HepG2 (cell line): ENCODE results near the gene BCAS3. TPM values are rescaled to one million over a fixed set of nuclear protein-coding genes. Genes with fewer than 3 reads are reported as not detected.
A peak's percentile ranks its signal among the peaks of the same experiment; 100 is the strongest.

ENCODE experiments used
- ATAC-seq: fragments of 200-7000 bp; cut with Tn5 transposase; 3 replicates; pipeline ENCODE4 v1.9.1; 2020; ENCODE audit warnings: mild to moderate bottlenecking, moderate library complexity
- BruUV-seq: library from RNA; stranded (reverse); fragments of 400-500 nt; replicated peaks from 2 replicates; lab custom pipeline; 2021; lab: Mats Ljungman, UMichigan
- CTCF ChIA-PET: fragments of 300-600 bp; formaldehyde crosslinking; extraction: SDS; loops from one replicate; lab custom pipeline; 2021; ENCODE audit warnings: low total read pairs, inconsistent platforms, low intra/inter-chr PET ratio; lab: Yijun Ruan, JAX
- POLR2A ChIA-PET: fragments of 350-600 bp; sonication (Branson Sonifier 250); formaldehyde crosslinking; loops from one replicate; lab custom pipeline; 2020; ENCODE audit warnings: antibody characterized with exemption, inconsistent platforms; lab: Yijun Ruan, JAX
- DNase-seq: peaks from one replicate; pipeline ENCODE4 v3.0.0-alpha.2; 2015; ENCODE audit warnings: low spot score
- FAIRE-seq: peaks from 3 replicates; lab custom pipeline; 2011; peaks lifted over from hg19 to GRCh38; lab: Jason Lieb, UNC
- H2AFZ ChIP-seq: one replicate; pipeline ENCODE4 v1.6.1; 2011; ENCODE audit warnings: low read length, inconsistent platforms
- H3K27ac ChIP-seq: fragments of 300-600 bp; 3 replicates; pipeline ENCODE4 v1.8.0; 2011; ENCODE audit warnings: mixed run types, mild to moderate bottlenecking, mixed read lengths, low read length, inconsistent platforms; ENCODE audit not compliant: insufficient read depth; ENCODE audit errors: extremely low read length
- H3K27me3 ChIP-seq, 2 experiments: fragments of 200-600 bp in 1 of 2; 2 replicates in 1 of 2; 3 replicates in 1 of 2; pipeline versions ENCODE4 v1.6.0 to v1.8.0; 2011; ENCODE audit warnings: low read length in 2 of 2, mild to moderate bottlenecking in 2 of 2, moderate library complexity in 2 of 2, inconsistent platforms in 1 of 2; ENCODE audit not compliant: insufficient read depth in 2 of 2, control insufficient read depth in 1 of 2
- H3K36me3 ChIP-seq, 2 experiments: fragments of 200-600 bp in 1 of 2; replicated peaks in 1 of 2; 2 replicates in 1 of 2; 3 replicates in 1 of 2; pipeline versions ENCODE4 v1.5.1 to v1.8.0; 2011; ENCODE audit warnings: low read length in 2 of 2, inconsistent platforms in 1 of 2; ENCODE audit not compliant: insufficient read depth in 2 of 2, control insufficient read depth in 1 of 2
- H3K4me1 ChIP-seq: 2 replicates; pipeline ENCODE4 v1.5.1; 2012; ENCODE audit warnings: low read length, inconsistent platforms; ENCODE audit not compliant: insufficient read depth
- H3K4me2 ChIP-seq: 2 replicates; pipeline ENCODE4 v1.6.0; 2011; ENCODE audit warnings: low read depth, low read length, inconsistent platforms
- H3K4me3 ChIP-seq, 3 experiments: fragments of 200-600 bp in 1 of 3; sonication (generic), shearing (Covaris generic) in 1 of 3; replicated peaks in 1 of 3; 2 replicates each; pipeline ENCODE4 v1.5.1; 2011 to 2016; ENCODE audit warnings: low read length in 3 of 3, inconsistent platforms in 2 of 3, low read depth in 2 of 3, mild to moderate bottlenecking in 2 of 3, control low read depth in 1 of 3, mixed read lengths in 1 of 3; ENCODE audit not compliant: insufficient read depth in 1 of 3
- H3K79me2 ChIP-seq: one replicate; pipeline ENCODE4 v1.6.1; 2011; ENCODE audit warnings: low read length, inconsistent platforms; ENCODE audit not compliant: insufficient read depth
- H3K9ac ChIP-seq: 2 replicates; pipeline ENCODE4 v1.6.0; 2011; ENCODE audit warnings: mild to moderate bottlenecking, low read depth, low read length, inconsistent platforms; ENCODE audit not compliant: insufficient read depth
- H3K9me3 ChIP-seq: 2 replicates; pipeline ENCODE4 v1.5.1; 2012; ENCODE audit warnings: mild to moderate bottlenecking, low read length
- H4K20me1 ChIP-seq: 2 replicates; pipeline ENCODE4 v1.6.0; 2011; ENCODE audit warnings: inconsistent platforms, mild to moderate bottlenecking, low read length, moderate library complexity; ENCODE audit not compliant: insufficient read depth
- WGBS: methylation state at CpG from one replicate; pipeline ENCODE4 v1.1.6; 2017; ENCODE audit warnings: low lambda C conversion rate; 5-methylcytosine and 5-hydroxymethylcytosine counted together
- in situ Hi-C: cut with HindIII; loops from 2 replicates; pipeline ENCODE4 v1.10.0; 2017; ENCODE audit warnings: low pct_unique_long_range_greater_than_20kb; ENCODE audit not compliant: extremely low pct_ligation_motif_present
- intact Hi-C: fragments of 100-400 bp; cut with micrococcal nuclease; formaldehyde crosslinking; loops from one replicate; pipeline ENCODE4 v1.10.0; 2022; ENCODE audit not compliant: unreplicated experiment
- polyA plus RNA-seq, 8 experiments: library from polyadenylated mRNA; depleted of rRNA in 3 of 8; stranded (reverse) in 7 of 8; unstranded in 1 of 8; fragments of >200 nt; fragmentation: Illumina TruSeq in 4 of 8; extraction: Trizol in 4 of 8; gene quantifications; 2 replicates each; pipeline versions ENCODE4 v1.2.1 to v1.2.3, GENCODE V29; 2011 to 2016; ENCODE audit warnings: low read depth in 4 of 8, missing spikeins in 1 of 8, mixed read lengths in 1 of 8; ENCODE audit not compliant: insufficient read depth in 1 of 8
- total RNA-seq, 5 experiments: library from RNA; depleted of rRNA; stranded (reverse); fragments of >200 nt; fragmentation: Illumina TruSeq; extraction: Trizol; gene quantifications; 2 replicates each; pipeline ENCODE4 v1.2.3, GENCODE V29; 2016; ENCODE audit warnings: low read depth in 1 of 5
- TF ChIP-seq, protein P1 (sequence below): sonication (generic); formaldehyde crosslinking; IDR thresholded peaks from 2 replicates; pipeline ENCODE4 v1.4.0; 2020; ENCODE audit warnings: missing genetic modification reagents, borderline replicate concordance
- TF ChIP-seq, protein P2 (sequence below): sonication (generic); formaldehyde crosslinking; IDR thresholded peaks from one replicate; pipeline ENCODE4 v1.5.1; 2020; ENCODE audit warnings: mild to moderate bottlenecking, missing genetic modification reagents; ENCODE audit errors: not compliant biosample characterization

The BCAS3 gene
- total and polyA plus RNA-seq, 2 of the 13 experiments (the other 11 are each of a cell fraction or from before 2014, with no cell fraction given), result 10.7 to 11.2 TPM

DNA sequence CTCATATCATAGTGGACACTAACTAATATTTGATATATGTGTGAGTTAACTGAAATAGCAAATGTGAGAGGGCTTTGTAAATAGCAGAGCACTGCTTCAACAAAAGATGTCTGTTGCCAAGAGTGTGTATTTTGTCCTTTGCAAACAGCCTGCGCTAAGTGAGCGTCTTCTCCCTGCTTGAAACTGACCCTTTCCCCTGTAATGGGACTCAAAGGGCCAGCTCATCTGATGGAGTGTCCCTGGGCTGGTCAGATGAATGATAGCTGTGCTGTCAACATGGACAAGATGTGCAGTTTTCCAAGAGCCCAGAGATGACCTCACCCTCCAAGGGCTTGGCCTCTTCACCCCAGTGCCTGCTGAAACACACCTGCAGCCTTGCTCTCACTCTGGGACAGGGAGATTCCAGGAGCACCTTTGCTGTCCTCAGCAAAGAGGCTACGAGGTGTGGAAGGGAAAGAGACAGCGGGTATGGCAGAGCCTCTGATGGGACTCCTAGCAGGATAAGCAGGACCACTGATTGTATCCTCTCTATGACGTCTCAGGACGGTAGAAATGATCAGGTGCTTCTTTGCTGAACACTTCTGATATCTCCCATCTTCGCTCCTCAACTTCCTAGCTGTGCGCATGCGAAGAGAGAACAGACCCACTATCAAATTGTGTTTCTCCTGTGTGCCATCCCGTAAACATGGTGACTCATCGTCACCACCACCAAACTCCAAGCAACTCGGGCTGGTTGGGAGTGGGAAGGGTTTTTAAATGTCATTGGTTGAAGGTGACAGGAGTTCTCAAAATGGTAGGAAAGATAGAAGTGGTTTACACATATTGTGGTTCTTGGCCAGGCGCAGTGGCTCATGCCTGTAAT, 686.2 kb downstream of the BCAS3 start:
- ATAC-seq (peak; percentile 61), DNase-seq (peak; percentile 97), FAIRE-seq (peak; percentile 93)
- BruUV-seq, result TSS peak; percentile 78
- peak overlapping the region; percentile 89 for H3K27ac ChIP-seq
- H3K4me1 ChIP-seq, result peaks cover 100% of the 10 kb centered on the region
- H3K79me2 ChIP-seq, result no peaks in the 10 kb centered on the region
- WGBS, result 34% methylated on average over 13 of the region's 13 CpGs
- peak overlapping the region; percentile 4 for H2AFZ ChIP-seq
- H3K36me3 ChIP-seq, result no peaks in the 10 kb centered on the region
- H4K20me1 ChIP-seq, result no peaks in the 10 kb centered on the region
- intact Hi-C loops (loop anchor here (1.0 to 2.0 kb wide), 4 partner anchors 9 to 35 kb away; partner anchors contain the start of gene TBX2), in situ Hi-C loops (no loop called here)
- CTCF ChIA-PET, result interaction anchor here (1.3 kb wide), 1 partner anchor 26 kb away, joined by 3 read pairs; no protein-coding TSS in a partner anchor
- peak overlapping the region in 1 of 3 experiments; percentile 46; a peak in 2 of 6 replicates for H3K4me3 ChIP-seq
- no peaks in the 10 kb centered on the region for H3K9me3 ChIP-seq
- H3K4me2 ChIP-seq, result peak overlapping the region; percentile 77
- POLR2A ChIA-PET, result interaction anchor here (0.9 to 6.3 kb wide), 10 partner anchors 8 to 45 kb away, joined by 3 to 56 read pairs (median 9); partner anchors contain the start of gene TBX2
- peak overlapping the region; percentile 67 for H3K9ac ChIP-seq
- no peaks in the 10 kb centered on the region for H3K27me3 ChIP-seq
- TF ChIP-seq, protein P1, sequence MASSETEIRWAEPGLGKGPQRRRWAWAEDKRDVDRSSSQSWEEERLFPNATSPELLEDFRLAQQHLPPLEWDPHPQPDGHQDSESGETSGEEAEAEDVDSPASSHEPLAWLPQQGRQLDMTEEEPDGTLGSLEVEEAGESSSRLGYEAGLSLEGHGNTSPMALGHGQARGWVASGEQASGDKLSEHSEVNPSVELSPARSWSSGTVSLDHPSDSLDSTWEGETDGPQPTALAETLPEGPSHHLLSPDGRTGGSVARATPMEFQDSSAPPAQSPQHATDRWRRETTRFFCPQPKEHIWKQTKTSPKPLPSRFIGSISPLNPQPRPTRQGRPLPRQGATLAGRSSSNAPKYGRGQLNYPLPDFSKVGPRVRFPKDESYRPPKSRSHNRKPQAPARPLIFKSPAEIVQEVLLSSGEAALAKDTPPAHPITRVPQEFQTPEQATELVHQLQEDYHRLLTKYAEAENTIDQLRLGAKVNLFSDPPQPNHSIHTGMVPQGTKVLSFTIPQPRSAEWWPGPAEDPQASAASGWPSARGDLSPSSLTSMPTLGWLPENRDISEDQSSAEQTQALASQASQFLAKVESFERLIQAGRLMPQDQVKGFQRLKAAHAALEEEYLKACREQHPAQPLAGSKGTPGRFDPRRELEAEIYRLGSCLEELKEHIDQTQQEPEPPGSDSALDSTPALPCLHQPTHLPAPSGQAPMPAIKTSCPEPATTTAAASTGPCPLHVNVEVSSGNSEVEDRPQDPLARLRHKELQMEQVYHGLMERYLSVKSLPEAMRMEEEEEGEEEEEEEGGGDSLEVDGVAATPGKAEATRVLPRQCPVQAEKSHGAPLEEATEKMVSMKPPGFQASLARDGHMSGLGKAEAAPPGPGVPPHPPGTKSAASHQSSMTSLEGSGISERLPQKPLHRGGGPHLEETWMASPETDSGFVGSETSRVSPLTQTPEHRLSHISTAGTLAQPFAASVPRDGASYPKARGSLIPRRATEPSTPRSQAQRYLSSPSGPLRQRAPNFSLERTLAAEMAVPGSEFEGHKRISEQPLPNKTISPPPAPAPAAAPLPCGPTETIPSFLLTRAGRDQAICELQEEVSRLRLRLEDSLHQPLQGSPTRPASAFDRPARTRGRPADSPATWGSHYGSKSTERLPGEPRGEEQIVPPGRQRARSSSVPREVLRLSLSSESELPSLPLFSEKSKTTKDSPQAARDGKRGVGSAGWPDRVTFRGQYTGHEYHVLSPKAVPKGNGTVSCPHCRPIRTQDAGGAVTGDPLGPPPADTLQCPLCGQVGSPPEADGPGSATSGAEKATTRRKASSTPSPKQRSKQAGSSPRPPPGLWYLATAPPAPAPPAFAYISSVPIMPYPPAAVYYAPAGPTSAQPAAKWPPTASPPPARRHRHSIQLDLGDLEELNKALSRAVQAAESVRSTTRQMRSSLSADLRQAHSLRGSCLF (CRISPR knock-in tag), result no peak
- TF ChIP-seq, protein P2, sequence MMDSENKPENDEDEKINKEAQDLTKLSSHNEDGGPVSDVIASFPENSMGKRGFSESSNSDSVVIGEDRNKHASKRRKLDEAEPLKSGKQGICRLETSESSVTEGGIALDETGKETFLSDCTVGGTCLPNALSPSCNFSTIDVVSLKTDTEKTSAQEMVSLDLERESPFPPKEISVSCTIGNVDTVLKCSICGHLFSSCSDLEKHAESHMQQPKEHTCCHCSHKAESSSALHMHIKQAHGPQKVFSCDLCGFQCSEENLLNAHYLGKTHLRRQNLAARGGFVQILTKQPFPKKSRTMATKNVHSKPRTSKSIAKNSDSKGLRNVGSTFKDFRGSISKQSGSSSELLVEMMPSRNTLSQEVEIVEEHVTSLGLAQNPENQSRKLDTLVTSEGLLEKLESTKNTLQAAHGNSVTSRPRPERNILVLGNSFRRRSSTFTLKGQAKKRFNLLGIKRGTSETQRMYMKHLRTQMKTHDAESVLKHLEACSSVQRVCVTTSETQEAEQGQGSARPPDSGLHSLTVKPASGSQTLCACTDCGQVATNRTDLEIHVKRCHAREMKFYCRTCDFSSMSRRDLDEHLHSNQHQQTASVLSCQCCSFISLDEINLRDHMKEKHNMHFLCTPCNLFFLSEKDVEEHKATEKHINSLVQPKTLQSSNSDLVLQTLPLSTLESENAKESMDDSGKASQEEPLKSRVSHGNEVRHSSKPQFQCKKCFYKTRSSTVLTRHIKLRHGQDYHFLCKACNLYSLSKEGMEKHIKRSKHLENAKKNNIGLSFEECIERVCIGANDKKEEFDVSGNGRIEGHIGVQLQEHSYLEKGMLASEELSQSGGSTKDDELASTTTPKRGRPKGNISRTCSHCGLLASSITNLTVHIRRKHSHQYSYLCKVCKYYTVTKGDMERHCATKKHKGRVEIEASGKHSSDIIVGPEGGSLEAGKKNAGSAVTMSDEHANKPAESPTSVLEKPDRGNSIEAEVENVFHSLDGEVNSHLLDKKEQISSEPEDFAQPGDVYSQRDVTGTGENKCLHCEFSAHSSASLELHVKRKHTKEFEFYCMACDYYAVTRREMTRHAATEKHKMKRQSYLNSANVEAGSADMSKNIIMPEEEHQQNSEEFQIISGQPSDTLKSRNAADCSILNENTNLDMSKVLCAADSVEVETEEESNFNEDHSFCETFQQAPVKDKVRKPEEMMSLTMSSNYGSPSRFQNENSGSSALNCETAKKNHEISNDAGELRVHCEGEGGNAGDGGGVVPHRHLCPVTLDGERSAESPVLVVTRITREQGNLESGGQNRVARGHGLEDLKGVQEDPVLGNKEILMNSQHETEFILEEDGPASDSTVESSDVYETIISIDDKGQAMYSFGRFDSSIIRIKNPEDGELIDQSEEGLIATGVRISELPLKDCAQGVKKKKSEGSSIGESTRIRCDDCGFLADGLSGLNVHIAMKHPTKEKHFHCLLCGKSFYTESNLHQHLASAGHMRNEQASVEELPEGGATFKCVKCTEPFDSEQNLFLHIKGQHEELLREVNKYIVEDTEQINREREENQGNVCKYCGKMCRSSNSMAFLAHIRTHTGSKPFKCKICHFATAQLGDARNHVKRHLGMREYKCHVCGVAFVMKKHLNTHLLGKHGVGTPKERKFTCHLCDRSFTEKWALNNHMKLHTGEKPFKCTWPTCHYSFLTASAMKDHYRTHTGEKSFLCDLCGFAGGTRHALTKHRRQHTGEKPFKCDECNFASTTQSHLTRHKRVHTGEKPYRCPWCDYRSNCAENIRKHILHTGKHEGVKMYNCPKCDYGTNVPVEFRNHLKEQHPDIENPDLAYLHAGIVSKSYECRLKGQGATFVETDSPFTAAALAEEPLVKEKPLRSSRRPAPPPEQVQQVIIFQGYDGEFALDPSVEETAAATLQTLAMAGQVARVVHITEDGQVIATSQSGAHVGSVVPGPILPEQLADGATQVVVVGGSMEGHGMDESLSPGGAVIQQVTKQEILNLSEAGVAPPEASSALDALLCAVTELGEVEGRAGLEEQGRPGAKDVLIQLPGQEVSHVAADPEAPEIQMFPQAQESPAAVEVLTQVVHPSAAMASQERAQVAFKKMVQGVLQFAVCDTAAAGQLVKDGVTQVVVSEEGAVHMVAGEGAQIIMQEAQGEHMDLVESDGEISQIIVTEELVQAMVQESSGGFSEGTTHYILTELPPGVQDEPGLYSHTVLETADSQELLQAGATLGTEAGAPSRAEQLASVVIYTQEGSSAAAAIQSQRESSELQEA (CRISPR knock-in tag), result peak; percentile 30
